Measurements from ENCODE around the gene XAGE1B.
"Not testable (repeated sequence)": the region's sequence is repeated elsewhere in the genome, so short reads cannot be mapped to it uniquely, and the experiment has no call there.

Gene XAGE1B, protein sequence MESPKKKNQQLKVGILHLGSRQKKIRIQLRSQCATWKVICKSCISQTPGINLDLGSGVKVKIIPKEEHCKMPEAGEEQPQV

DNA sequence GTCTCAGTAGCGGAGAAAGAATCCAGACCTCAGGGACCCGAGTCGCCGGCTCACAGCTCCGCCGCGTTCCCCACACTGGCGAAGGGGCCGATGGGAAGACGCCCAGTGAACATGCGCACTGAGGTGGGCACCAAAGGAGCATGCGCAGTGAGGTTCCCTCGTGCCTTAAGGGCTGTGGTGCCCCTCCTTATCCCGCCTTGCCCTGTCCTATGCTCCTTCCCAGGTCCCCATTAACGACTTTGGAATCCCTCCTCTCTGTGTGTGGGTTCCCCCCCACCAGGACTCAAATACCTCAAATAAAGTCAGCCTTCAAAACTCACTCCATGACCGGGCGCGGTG is at the start of gene XAGE1B:
Gene XAGE1B (minus strand): TSS at position 77 of the 339 bp plus-strand sequence. CDS start 1,536 bp downstream, outside the sequence.
- H3K27me3 ChIP-seq, H3K36me3 ChIP-seq: not testable (repeated sequence)

DNA sequence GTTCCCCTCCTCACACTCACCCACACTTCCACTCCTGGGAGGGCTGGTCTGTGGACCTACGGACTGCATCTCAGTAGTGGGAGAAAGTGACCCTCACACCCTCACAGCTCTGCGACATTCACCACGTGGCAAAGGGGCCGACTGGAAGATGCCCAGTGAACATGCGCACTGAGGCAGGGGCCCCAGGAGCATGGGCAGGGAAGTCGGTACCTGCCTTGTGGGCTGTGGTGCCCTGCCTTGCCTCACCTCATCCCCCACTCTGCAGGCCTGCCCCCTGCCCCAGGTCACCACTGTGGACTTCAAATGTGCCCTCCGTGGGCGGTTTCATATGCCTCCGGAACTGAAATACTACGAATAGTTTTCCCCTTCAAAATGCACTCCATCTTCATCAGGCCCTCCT is 46.2 kb upstream of the XAGE1B start:
- TF ChIP-seq, protein P1, sequence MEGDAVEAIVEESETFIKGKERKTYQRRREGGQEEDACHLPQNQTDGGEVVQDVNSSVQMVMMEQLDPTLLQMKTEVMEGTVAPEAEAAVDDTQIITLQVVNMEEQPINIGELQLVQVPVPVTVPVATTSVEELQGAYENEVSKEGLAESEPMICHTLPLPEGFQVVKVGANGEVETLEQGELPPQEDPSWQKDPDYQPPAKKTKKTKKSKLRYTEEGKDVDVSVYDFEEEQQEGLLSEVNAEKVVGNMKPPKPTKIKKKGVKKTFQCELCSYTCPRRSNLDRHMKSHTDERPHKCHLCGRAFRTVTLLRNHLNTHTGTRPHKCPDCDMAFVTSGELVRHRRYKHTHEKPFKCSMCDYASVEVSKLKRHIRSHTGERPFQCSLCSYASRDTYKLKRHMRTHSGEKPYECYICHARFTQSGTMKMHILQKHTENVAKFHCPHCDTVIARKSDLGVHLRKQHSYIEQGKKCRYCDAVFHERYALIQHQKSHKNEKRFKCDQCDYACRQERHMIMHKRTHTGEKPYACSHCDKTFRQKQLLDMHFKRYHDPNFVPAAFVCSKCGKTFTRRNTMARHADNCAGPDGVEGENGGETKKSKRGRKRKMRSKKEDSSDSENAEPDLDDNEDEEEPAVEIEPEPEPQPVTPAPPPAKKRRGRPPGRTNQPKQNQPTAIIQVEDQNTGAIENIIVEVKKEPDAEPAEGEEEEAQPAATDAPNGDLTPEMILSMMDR (IDR thresholded peaks at IDR 0.05) = no peak
- H3K4me3 ChIP-seq (ENCODE audit: low read depth in 1 of 2, low read length in 1 of 2) = no peak overlapping the region
- H3K27me3 ChIP-seq = no peaks in the 10 kb centered on the region
- H3K27ac ChIP-seq = no peak overlapping the region
- H3K9me3 ChIP-seq = no peaks in the 10 kb centered on the region
- H3K4me1 ChIP-seq (ENCODE audit: control insufficient read depth in 1 of 2, insufficient read depth in 1 of 2, low read depth in 1 of 2, low read length in 1 of 2) = no peaks in the 10 kb centered on the region
- no peaks in the 10 kb centered on the region for H3K36me3 ChIP-seq

More for the DNA sequence above, at the start of gene XAGE1B:
- not testable (repeated sequence) for H3K4me1 ChIP-seq (ENCODE audit: control insufficient read depth in 1 of 2, insufficient read depth in 1 of 2, low read depth in 1 of 2, low read length in 1 of 2); H3K27ac ChIP-seq; H3K4me3 ChIP-seq (ENCODE audit: low read depth in 1 of 2, low read length in 1 of 2); H3K9me3 ChIP-seq

- H3K27ac ChIP-seq = no peak overlapping the region
- H3K36me3 ChIP-seq = no peaks in the 10 kb centered on the region
- H3K27me3 ChIP-seq = no peaks in the 10 kb centered on the region
- no peak overlapping the region for H3K4me3 ChIP-seq (ENCODE audit: low read depth in 1 of 2, low read length in 1 of 2)
- H3K4me1 ChIP-seq (ENCODE audit: control insufficient read depth in 1 of 2, insufficient read depth in 1 of 2, low read depth in 1 of 2, low read length in 1 of 2) = no peaks in the 10 kb centered on the region
- TF ChIP-seq, protein P1 (IDR thresholded peaks at IDR 0.05) = no peak
- no peaks in the 10 kb centered on the region for H3K9me3 ChIP-seq
These were observed 41.3 kb upstream of the XAGE1B start for GRCh38 chrX:52558140-52558539.

GRCh38 chrX:52556741-52557140 is 39.9 kb upstream of the XAGE1B start:
- TF ChIP-seq, protein P1 (IDR thresholded peaks at IDR 0.05) = no peak
- no peaks in the 10 kb centered on the region for H3K4me1 ChIP-seq (ENCODE audit: control insufficient read depth in 1 of 2, insufficient read depth in 1 of 2, low read depth in 1 of 2, low read length in 1 of 2)
- H3K27ac ChIP-seq = no peak overlapping the region
- H3K27me3 ChIP-seq = no peaks in the 10 kb centered on the region
- H3K9me3 ChIP-seq = no peaks in the 10 kb centered on the region
- no peaks in the 10 kb centered on the region for H3K36me3 ChIP-seq
- H3K4me3 ChIP-seq (ENCODE audit: low read depth in 1 of 2, low read length in 1 of 2) = no peak overlapping the region

- H3K27ac ChIP-seq = no peak overlapping the region
- no peaks in the 10 kb centered on the region for H3K4me1 ChIP-seq (ENCODE audit: control insufficient read depth in 1 of 2, insufficient read depth in 1 of 2, low read depth in 1 of 2, low read length in 1 of 2)
- TF ChIP-seq, protein P1 (IDR thresholded peaks at IDR 0.05) = no peak
- no peak overlapping the region for H3K4me3 ChIP-seq (ENCODE audit: low read depth in 1 of 2, low read length in 1 of 2)
- no peaks in the 10 kb centered on the region for H3K36me3 ChIP-seq
- no peaks in the 10 kb centered on the region for H3K27me3 ChIP-seq
- no peaks in the 10 kb centered on the region for H3K9me3 ChIP-seq
These were observed 37.3 kb upstream of the XAGE1B start for GRCh38 chrX:52553995-52554642.

- not testable (repeated sequence) for H3K9me3 ChIP-seq; H3K4me1 ChIP-seq (ENCODE audit: control insufficient read depth in 1 of 2, insufficient read depth in 1 of 2, low read depth in 1 of 2, low read length in 1 of 2); H3K27me3 ChIP-seq; H3K27ac ChIP-seq; H3K4me3 ChIP-seq (ENCODE audit: low read depth in 1 of 2, low read length in 1 of 2); H3K36me3 ChIP-seq
These were observed 31.9 kb upstream of the XAGE1B start for GRCh38 chrX:52548769-52549168.

All from neutrophil (primary cell).